GM19455 (cell line): ENCODE measurements around the gene ENTPD1.
"Not testable (repeated sequence)": the region's sequence is repeated elsewhere in the genome, so short reads cannot be mapped to it uniquely, and the experiment has no call there.

ENCODE experiments used
- ATAC-seq: cut with Tn5 transposase; IDR thresholded peaks from one replicate; pipeline ENCODE4 v1.9.1; 2021; ENCODE audit not compliant: unreplicated experiment

The ENTPD1 gene

DNA sequence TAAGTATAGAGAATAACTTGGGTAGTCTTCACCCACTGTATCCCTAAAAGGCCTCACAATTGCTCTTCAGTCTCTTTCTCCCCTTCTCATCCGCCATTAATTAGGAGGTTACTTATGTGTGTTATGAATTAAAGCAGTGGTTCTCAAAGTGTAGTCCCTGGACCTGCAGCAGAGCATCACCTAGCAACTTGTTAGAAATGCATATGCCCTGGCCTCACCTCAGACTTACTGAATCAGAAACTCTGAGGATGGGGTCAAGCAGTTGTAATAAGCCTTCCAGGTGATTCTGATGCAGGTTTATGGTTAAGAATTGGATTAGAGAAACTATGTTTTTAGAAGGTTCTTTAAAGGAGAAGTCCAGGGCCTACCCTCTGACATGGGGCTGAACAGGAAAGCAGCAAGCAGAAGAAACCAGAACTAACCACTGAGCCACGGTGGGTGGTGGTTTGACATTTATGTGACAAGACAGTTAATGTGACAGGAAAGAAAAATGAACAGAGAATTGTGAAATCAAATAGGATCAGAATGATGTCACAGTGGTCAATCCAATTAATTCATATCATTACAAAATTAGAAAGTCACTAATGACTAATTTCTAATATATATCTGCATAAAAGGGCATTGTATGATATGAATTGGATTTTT lies 37.6 kb downstream of the ENTPD1 start:
- peak; percentile 44 for ATAC-seq

DNA sequence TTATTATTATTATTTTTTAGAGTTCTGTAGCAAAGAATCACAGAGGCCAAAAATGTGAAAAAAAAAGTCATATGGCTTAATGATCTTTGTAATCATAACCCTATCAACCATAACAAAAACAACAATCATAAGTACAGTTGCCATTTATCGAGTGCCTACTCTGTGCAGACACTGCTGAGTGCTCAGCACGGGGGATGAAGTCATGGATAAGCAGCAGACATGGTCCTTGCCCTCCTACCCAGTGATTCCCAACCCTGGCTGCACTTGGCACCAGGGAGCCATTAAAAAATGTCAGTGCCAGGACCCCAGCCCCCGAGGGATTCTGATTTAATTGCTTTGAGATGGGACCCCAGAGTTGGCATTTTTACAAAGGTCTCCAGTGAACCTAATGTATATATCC lies 38.2 kb downstream of the ENTPD1 start:
- ATAC-seq: no peak

DNA sequence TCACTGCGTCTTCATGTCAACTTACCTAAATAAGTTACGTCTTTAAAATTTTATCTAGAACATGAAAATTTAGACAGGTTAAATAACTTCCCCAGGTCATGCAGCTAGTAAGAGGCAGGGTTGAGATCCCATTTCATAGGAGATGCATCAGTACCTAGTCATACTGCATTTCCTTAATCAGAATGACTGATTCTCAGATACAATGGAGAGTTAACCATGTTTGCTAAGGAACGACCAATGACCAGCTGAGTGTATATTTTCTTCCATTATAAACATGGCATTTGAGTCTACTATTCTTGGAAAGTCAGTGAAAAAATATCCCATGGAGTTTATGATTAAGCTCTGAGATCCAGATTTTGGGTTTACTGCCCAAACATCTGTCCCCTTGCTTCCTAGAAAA lies 39.6 kb downstream of the ENTPD1 start:
- no peak for ATAC-seq

DNA sequence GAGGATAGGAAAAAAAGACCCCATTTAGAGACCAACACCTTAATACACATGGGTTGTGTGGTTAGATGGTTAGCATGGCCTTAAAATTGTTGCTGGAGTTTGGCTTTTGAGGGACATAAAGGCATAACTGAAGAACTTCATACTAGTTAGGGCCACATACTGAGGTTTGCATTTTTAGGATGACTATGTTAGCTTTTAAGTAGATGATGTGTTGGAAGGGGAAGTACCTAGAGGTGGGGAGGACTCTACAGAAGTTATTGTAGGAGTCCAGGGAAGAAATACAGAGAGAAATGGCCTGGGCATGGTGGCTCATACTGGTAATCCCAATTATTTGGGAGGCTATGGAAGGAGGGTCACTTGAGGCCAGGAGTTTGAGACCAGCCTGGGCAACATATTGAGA lies 40.5 kb downstream of the ENTPD1 start:
- ATAC-seq: no peak

DNA sequence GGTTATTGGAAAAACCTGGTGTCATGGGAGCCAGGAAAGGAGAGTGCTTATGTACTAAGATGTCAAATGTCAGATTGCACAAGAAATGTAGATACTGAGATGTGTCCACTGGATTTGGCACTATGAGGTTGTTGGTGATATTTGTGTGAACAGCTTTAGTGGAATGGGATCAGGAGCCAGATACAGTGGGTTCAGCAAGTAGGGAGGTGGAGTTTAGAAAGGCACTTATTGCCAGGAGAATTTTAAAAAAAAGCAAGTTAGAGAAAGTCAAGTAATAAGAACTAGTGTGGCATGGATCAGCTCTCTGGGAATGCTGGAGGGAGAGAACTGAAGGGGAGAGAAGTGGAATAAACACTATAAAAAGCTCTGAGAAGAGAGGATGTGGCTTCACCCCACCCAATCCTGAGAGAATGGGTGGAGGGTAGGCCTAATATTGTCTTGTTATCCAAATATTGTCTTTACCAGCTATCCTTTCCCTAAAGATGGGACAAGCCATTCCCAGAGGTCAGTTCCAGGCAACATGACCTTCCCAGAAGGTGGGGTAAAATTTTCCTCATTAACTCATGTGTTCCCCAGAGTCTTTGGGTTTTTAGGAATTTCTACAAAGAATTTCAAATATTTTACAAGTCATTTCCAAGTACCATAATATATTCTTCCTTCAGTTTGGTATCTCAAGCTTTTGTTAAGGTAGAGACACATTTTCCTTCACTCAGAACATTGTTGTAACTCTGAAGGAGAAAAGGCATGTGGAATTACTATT lies 42.3 kb downstream of the ENTPD1 start:
- no peak for ATAC-seq

DNA sequence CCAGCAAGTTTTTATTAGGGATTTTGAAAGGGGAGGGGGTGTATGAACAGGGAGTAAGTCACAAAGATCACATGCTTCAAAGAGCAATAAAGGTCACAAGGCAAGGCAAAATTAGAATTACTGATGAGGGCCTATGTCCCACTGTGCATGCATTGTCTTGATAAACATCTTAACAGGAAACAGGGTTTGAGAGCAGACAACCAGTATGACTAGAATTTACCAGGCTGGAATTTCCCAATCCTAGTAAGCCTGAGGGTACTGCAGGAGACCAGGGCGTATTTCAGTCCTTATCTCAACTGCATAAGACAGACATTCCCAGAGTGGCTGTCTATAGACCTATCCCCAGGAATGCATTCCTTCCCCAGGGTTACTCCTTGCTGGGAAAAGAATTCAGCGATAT lies 44.3 kb downstream of the ENTPD1 start:
- not testable (repeated sequence) for ATAC-seq

DNA sequence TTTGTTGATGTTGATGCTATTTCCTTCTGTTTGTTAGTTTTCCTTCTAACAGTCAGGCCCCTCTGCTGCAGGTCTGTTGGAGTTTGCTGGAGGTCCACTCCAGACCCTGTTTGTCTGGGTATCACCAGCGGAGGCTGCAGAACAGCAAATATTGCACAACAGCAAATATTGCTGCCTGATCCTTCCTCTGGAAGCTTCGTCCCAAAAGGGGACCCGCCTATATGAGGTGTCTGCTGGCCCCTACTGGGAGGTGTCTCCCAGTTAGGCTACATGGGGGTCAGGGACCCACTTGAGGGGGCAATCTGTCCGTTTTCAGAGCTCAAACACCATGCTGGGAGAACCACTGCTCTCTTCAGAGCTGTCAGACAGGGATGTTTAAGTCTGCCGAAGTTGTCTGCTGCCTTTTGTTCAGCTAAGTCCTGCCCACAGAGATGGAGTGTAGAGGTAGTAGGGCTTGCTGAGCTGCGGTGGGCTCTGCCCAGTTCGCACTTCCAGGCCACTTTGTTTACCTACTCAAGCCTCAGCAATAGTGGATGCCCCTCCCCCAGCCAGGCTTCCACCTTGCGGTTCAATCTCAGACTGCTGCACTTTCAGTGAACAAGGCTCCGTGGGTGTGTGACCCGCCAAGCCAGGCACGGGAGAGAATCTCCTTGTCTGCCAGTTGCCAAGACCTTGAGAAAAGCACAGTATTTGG lies 50.9 kb downstream of the ENTPD1 start:
- ATAC-seq: not testable (repeated sequence)

DNA sequence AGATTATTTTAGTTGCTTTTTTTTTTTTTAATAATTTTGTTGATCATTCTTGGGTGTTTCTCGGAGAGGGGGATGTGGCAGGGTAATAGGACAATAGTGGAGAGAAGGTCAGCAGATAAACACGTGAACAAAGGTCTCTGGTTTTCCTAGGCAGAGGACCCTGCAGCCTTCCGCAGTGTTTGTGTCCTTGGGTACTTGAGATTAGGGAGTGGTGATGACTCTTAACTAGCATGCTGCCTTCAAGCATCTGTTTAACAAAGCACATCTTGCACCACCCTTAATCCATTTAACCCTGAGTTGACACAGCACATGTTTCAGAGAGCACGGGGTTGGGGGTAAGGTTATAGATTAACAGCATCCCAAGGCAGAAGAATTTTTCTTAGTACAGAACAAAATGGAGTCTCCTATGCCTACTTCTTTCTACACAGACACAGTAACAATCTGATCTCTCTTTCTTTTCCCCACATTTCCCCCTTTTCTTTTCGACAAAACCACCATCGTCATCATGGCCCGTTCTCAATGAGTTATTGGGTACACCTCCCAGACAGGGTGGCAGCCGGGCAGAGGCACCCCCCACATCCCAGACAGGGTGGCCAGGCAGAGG lies 52.8 kb downstream of the ENTPD1 start:
- ATAC-seq: not testable (repeated sequence)

DNA sequence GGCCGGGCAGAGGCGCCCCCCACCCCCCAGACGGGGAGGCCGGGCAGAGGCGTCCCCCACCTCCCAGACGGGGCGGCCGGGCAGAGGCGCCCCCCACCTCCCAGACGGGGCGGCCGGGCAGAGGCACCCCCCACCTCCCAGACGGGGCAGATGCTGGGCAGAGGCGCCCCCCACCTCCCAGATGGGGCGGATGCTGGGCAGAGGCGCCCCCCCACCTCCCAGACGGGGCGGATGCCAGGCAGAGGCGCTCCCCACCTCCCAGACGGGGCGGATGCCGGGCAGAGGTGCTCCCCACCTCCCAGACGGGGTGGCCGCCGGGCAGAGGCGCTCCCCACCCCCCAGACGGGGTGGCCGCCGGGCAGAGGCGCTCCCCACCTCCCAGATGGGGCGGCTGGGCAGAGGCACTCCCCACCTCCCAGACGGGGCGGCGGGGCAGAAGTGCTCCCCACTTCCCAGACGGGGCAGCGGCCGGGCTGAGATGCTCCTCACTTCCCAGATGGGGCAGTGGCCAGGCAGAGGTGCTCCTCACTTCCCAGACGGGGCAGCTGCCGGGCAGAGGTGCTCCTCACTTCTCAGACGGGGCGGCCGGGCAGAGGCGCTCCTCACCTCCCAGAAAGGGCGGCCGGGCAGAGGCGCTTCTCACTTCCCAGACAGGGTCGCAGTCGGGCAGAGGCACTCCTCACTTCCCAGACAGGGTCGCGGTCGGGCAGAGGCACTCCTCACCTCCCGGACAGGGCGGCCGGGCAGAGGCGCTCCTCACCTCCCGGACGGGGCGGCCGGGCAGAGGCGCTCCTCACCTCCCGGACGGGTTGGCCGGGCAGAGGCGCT lies 53.6 kb downstream of the ENTPD1 start:
- ATAC-seq: no peak

DNA sequence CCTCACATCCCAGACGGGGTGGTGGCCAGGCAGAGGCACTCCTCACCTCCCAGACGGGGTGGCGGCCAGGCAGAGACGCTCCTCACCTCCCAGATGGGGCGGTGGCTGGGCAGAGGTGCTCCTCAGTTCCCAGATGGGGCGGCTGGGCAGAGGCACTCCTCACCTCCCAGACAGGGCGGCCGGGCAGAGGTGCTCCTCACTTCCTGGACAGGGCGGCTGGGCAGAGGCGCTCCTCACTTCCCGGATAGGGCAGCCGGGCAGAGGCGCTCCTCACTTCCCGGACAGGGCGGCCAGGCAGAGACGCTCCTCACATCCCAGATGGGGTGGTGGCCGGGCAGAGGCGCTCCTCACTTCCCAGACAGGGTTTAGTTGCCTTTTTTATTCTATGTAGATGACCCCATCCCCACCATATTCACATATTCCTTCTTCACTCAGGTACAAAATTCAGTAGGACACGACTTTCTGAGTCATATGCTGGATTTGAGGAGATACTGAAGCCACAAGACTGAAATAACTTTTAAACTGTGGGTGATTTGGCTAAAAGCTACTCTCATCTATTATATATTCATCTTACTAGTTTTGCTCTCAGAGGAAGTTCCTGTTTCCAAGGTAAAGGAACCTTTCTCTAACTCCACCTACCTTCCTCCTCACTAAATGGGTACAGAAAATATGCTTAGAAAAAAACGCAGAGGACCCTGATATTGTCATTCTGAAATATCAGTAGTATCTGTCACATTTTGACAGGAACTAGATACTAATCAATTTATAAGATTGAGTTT lies 54.4 kb downstream of the ENTPD1 start:
- ATAC-seq: no peak

DNA sequence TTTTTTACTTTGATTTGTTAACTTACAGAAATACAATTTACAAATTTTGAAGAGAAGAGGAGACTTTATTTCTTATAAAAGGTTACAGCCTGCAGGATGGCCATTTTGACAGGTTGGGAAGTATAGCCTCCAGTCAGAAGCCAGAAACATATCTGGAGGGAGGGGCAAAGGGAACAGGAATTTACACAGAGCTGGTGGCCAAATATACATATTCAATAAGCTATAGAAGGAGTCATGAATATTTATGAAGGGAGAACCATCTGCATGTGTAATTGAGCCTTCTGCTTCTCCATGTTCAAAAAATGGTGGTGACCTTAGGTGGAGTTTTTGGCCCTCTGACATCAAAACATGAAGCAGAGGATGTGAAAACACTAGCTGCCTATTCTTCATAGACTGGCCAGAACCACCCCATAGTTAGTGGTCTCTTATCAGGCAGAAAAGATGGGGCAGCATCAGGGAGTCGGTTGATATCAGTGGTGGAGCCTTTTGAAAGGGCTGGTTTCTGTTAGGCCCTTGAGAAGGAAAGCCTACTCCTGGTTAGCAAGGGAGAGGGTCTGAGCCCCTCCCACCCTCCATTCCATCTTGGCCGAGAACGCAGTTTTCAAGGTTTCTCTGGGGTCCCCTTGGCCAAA lies 57.2 kb downstream of the ENTPD1 start:
- no peak for ATAC-seq

DNA sequence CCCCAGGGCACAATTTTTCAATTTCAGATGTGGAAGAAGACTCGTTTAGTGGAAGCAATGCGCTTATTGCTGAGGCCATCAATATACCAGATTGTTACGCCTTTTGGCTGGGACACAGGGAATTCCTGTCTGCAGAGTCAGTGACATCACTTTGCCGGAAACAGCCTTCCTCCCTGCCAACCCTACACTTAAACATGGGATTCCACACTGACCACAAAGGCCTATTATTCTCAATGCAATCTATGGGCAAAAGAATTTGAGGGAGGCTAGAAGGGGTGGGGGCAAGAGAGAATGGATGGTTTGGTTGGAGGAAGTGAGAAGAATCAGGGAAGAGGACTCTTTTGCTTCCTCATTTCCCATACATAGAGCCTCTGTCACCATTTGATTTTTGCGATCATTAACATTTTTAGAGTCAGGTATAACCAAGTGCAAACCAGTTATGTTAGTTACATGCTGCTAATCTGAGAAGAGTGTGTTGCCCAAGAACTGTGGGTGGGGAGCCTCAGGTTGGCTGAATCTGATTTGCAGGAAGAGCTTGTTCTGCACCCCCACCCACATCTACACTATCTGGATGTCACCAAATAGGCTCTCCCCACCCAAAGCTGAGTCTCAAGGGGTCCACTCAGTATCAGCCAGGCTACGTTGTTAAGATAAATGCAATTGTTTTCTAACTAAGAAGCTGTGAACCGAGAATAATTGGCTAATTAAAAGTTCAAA lies 58.2 kb downstream of the ENTPD1 start:
- ATAC-seq: no peak

DNA sequence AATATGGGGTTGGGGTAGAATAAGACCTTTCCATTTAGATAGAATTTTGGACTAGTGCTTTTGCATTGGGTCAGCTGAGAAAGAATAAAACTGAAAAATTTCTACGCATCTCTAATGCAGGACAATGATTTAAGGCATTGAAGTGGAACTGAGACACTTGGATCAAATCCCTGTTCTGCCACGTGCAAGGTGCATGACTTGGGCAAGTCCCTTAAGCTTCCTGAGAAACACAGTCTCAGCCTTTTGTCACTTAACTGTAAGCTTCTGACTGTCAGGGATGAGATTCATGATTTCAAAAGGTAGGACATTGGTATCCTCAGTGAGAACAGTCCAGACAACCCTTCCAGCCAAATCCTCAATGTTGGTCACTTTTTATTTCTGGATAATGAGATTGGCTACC lies 59.2 kb downstream of the ENTPD1 start:
- ATAC-seq: no peak

DNA sequence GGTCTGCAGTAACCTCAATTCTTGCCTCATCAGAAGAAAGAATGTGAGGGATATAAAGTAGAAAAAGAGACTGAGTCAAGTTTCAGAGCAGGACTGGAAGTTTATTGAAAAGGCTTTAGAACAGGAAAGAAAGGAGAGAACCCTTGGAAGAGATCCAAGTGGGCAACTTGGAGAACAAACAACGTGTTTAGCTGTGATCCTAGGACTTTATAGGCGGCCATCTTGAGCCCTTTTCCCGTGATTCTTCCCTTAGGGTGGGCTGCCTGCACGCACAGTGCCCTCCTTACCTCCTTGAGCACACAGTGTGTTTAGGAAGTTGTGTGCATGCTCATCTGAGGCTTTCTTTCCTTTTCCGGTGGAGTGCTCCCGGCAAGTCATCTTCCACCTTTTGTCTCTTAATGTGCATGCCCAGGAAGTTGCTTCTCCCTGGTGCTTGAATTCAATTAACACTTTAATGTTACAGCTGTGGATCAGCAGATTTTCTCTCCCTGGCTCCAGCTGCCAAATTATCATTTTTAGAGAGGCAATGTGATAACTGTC lies 59.8 kb downstream of the ENTPD1 start:
- no peak for ATAC-seq

DNA sequence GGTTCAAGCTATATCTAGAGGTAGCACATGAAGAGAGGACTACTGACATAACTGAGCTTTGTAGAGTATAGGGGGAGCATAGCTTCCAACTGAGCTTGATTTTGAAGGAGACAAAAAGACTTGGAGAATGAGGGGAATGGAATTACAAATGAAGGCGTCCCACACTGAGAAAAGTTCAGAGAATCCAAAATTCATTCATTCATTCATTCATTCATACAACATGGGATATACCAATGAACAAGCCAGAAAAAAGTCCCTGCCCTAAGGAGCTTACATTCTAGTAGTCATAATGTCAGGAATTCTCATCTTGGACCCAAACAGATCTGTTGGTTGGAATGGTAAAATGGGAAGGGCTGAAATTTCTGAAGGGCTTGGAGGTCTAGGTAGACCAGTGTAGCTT lies 62.0 kb downstream of the ENTPD1 start:
- no peak for ATAC-seq

DNA sequence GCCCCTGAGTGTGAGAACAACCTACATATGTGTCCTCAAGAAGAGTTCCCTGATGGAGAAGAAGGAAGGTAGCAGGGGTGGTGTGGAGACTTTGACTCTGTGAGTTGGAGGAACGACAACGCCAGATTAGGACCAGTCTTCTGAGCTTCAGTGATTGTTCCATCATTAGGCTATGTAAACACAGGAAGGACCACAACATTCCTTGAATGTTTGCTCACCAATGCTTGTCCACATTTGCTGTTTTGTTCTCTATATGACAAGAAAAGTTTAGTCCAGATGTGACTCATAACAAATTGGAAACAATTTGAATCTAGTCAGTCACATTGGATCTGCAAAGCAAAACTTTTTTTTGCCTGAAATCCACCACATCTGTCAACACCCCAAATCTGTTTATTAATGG lies 62.7 kb downstream of the ENTPD1 start:
- ATAC-seq: no peak

DNA sequence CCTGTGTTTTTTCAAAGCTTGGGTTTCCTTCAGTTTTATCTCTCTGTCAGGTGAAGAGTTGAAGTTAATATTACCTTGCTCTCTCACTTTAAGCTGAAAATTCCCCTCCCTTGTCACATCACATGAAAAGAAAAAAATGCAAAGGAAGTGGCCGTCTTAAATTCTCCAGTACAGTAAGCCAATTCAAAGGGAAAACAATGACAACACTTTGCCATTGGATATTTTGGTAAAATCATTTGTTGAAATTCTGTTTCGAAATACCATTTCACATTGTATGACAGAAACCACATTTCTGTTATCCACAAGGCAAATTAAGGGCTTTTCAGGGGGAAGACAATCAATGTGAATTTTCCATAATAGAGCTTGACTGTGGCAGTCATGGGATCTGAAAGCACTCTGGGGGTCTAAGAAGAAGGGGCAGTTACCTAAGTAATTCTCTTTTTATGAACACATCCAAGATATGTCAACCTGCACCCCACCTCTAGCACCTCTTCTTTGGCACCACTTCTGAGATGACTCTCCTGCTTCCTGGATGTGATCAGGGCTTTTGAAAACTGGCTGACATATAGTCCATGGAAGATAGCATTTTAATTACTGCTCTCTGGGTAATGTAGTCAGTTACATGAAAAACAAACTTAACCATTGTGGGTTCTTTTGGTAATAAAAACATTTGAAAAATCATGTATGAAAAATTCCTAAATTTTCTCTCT lies 63.8 kb downstream of the ENTPD1 start:
- ATAC-seq: no peak

DNA sequence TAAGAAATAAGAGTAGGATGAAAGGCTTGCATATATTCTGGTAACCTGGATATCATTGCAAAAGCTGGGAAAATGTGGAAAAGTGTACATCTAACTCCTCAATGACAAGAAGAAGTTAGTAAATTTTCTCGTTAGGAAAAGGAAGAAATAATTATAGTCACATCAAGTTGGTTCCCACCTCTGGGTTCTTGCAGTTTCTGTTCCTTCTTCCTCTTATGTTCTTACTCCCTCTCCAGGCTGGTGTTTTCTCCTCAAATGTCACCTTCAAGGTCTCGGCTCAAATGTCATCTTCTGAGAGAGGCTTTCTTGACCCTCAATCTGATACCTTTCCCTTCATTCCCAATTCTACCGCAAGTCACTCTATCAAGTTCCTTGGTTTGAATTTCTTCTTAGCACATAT lies 64.4 kb downstream of the ENTPD1 start:
- ATAC-seq: no peak
